H9 (cell line): ENCODE results near the gene KLK11. TPM values are rescaled to one million over a fixed set of nuclear protein-coding genes. Genes with fewer than 3 reads are reported as not detected.

Experiments
- DNase-seq: peaks from one replicate; pipeline ENCODE4 v3.0.0-alpha.2; 2017
- H2AFZ ChIP-seq: one replicate; pipeline ENCODE4 v1.6.1; 2013; ENCODE audit warnings: mild to moderate bottlenecking, low read length, control low read depth, moderate library complexity
- H2AK5ac ChIP-seq: 2 replicates; pipeline ENCODE4 v1.6.1; 2013; ENCODE audit warnings: low read length, control low read depth, mixed read lengths; ENCODE audit not compliant: insufficient read length
- H2BK120ac ChIP-seq: one replicate; pipeline ENCODE4 v1.6.1; 2013; ENCODE audit warnings: low read depth, mild to moderate bottlenecking, low read length, control low read depth, inconsistent platforms; ENCODE audit not compliant: poor library complexity, severe bottlenecking
- H2BK12ac ChIP-seq: 2 replicates; pipeline ENCODE4 v1.6.1; 2013; ENCODE audit warnings: low read length, control low read depth, mixed read lengths, low read depth; ENCODE audit not compliant: insufficient read length
- H2BK15ac ChIP-seq: 2 replicates; pipeline ENCODE4 v1.6.1; 2013; ENCODE audit warnings: low read depth, low read length, control low read depth
- H2BK20ac ChIP-seq: one replicate; pipeline ENCODE4 v1.6.1; 2013; ENCODE audit warnings: low read depth, mild to moderate bottlenecking, low read length, control low read depth, inconsistent platforms; ENCODE audit not compliant: poor library complexity, severe bottlenecking
- H2BK5ac ChIP-seq: 2 replicates; pipeline ENCODE4 v1.6.1; 2013; ENCODE audit warnings: low read length, control low read depth, mixed read lengths; ENCODE audit not compliant: insufficient read length
- H3K14ac ChIP-seq: 2 replicates; pipeline ENCODE4 v1.6.1; 2013; ENCODE audit warnings: low read length, control low read depth; ENCODE audit not compliant: insufficient read depth
- H3K18ac ChIP-seq: 2 replicates; pipeline ENCODE4 v1.6.1; 2013; ENCODE audit warnings: low read depth, mild to moderate bottlenecking, mixed read lengths, low read length, control low read depth; ENCODE audit not compliant: insufficient read length
- H3K23ac ChIP-seq: 2 replicates; pipeline ENCODE4 v1.6.1; 2013; ENCODE audit warnings: low read length, control low read depth, mixed read lengths, low read depth; ENCODE audit not compliant: insufficient read length
- H3K23me2 ChIP-seq: 2 replicates; pipeline ENCODE4 v1.6.1; 2013; ENCODE audit warnings: low read depth, mild to moderate bottlenecking, mixed read lengths, low read length, control low read depth; ENCODE audit not compliant: insufficient read length, poor library complexity, severe bottlenecking
- H3K27ac ChIP-seq: 2 replicates; pipeline ENCODE4 v1.5.1; 2013; ENCODE audit warnings: low read length, control low read depth, mixed read lengths, low read depth; ENCODE audit not compliant: insufficient read length
- H3K27me3 ChIP-seq: 2 replicates; pipeline ENCODE4 v1.6.1; 2013; ENCODE audit warnings: low read length, control low read depth, inconsistent platforms; ENCODE audit not compliant: insufficient read depth
- H3K4ac ChIP-seq: 2 replicates; pipeline ENCODE4 v1.6.1; 2013; ENCODE audit warnings: low read depth, mild to moderate bottlenecking, control low read depth, inconsistent platforms, low read length, moderate library complexity
- H3K4me1 ChIP-seq: 2 replicates; pipeline ENCODE4 v1.6.1; 2013; ENCODE audit warnings: low read length, control low read depth, inconsistent platforms; ENCODE audit not compliant: insufficient read depth
- H3K4me2 ChIP-seq: 2 replicates; pipeline ENCODE4 v1.6.1; 2013; ENCODE audit warnings: low read length, control low read depth, mixed read lengths; ENCODE audit not compliant: insufficient read length, insufficient read depth
- H3K56ac ChIP-seq: 2 replicates; pipeline ENCODE4 v1.6.1; 2013; ENCODE audit warnings: low read depth, mild to moderate bottlenecking, mixed read lengths, low read length, control low read depth; ENCODE audit not compliant: insufficient read length
- H3K79me1 ChIP-seq: 2 replicates; pipeline ENCODE4 v1.6.1; 2013; ENCODE audit warnings: low read depth, mild to moderate bottlenecking, moderate library complexity, low read length, control low read depth, inconsistent platforms; ENCODE audit not compliant: insufficient read depth, poor library complexity, severe bottlenecking
- H3K79me2 ChIP-seq: 2 replicates; pipeline ENCODE4 v1.6.1; 2013; ENCODE audit warnings: low read length, control low read depth, inconsistent platforms; ENCODE audit not compliant: insufficient read depth
- H3K9ac ChIP-seq: 2 replicates; pipeline ENCODE4 v1.6.1; 2013; ENCODE audit warnings: low read length, control low read depth, mixed read lengths; ENCODE audit not compliant: insufficient read length; ENCODE audit errors: extremely low read depth
- H3K9me3 ChIP-seq: one replicate; pipeline ENCODE4 v1.6.1; 2013; ENCODE audit warnings: low read depth, low read length, inconsistent platforms; ENCODE audit not compliant: control insufficient read depth
- H3T11ph ChIP-seq: one replicate; pipeline ENCODE4 v1.6.1; 2013; ENCODE audit warnings: mild to moderate bottlenecking, low read length, control low read depth, inconsistent platforms
- H4K20me1 ChIP-seq: one replicate; pipeline ENCODE4 v1.6.1; 2013; ENCODE audit not compliant: control insufficient read depth, insufficient read length, insufficient read depth
- H4K5ac ChIP-seq: 2 replicates; pipeline ENCODE4 v1.6.1; 2013; ENCODE audit warnings: low read depth, mild to moderate bottlenecking, mixed read lengths, low read length, control low read depth; ENCODE audit not compliant: insufficient read length
- H4K8ac ChIP-seq: replicated peaks from 2 replicates; pipeline ENCODE4 v1.6.1; 2013; ENCODE audit warnings: low read length, control low read depth, mixed read lengths, low read depth; ENCODE audit not compliant: insufficient read length
- H4K91ac ChIP-seq: 2 replicates; pipeline ENCODE4 v1.6.1; 2013; ENCODE audit warnings: low read depth, mild to moderate bottlenecking, moderate library complexity, mixed read lengths, low read length, control low read depth; ENCODE audit not compliant: insufficient read length
- H3K27ac Mint-ChIP-seq, 3 experiments: 2 replicates in 2 of 3; 3 replicates in 1 of 3; pipeline ENCODE4 v1.8.0; 2020 to 2021; ENCODE audit warnings: mixed read lengths in 3 of 3, mild to moderate bottlenecking in 1 of 3, moderate library complexity in 1 of 3
- H3K27me3 Mint-ChIP-seq: 2 replicates; pipeline ENCODE4 v1.8.0; 2021; ENCODE audit warnings: low read depth, mild to moderate bottlenecking, moderate library complexity, mixed read lengths
- H3K36me3 Mint-ChIP-seq, 3 experiments: 2 replicates in 2 of 3; 3 replicates in 1 of 3; pipeline ENCODE4 v1.8.0; 2020 to 2021; ENCODE audit warnings: low read depth in 3 of 3, mixed read lengths in 3 of 3; ENCODE audit not compliant: insufficient read depth in 1 of 3
- H3K4me1 Mint-ChIP-seq, 2 experiments: 2 replicates each; pipeline ENCODE4 v1.8.0; 2020; ENCODE audit warnings: mixed read lengths in 2 of 2
- H3K4me3 Mint-ChIP-seq, 2 experiments: 2 replicates in 1 of 2; 3 replicates in 1 of 2; pipeline ENCODE4 v1.8.0; 2020 to 2021; ENCODE audit warnings: mild to moderate bottlenecking in 2 of 2, mixed read lengths in 2 of 2, moderate library complexity in 1 of 2
- H3K9me3 Mint-ChIP-seq, 2 experiments: 2 replicates in 1 of 2; 3 replicates in 1 of 2; pipeline ENCODE4 v1.8.0; 2020; ENCODE audit warnings: mild to moderate bottlenecking in 2 of 2, mixed read lengths in 2 of 2, moderate library complexity in 1 of 2
- CTCF ChIP-seq: fragments of 200-600 bp; sonication (generic); conservative IDR thresholded peaks from 3 replicates; pipeline ENCODE4 v1.8.0; 2021; ENCODE audit warnings: antibody characterized with exemption, mild to moderate bottlenecking
- WGBS: extraction: QIAGEN DNeasy Blood & Tissue Kit; methylation state at CpG from one replicate; pipeline ENCODE4 v1.1.7; 2013; ENCODE audit warnings: missing lambda C conversion rate, low lambda C conversion rate, mixed read lengths; ENCODE audit not compliant: insufficient read length; ENCODE audit errors: extremely low coverage; 5-methylcytosine and 5-hydroxymethylcytosine counted together
- total RNA-seq: library from RNA; stranded (reverse); gene quantifications from 2 replicates; pipeline ENCODE4 v1.2.1, GENCODE V29; 2021

The KLK11 gene
- total RNA-seq, 1 experiment from 2014 or later = not detected

- no peak overlapping the region for H3K4me2 ChIP-seq
These were observed 3.9 kb downstream of the KLK11 start for GRCh38 chr19:51022526-51022925.

More at GRCh38 chr19:51022526-51022925, 3.9 kb downstream of the KLK11 start:
- H3K4ac ChIP-seq = no peak overlapping the region
- no peak for DNase-seq
- peaks cover 0 to 7% of the 10 kb centered on the region in 2 experiments; a peak in 3 of 5 replicates for H3K9me3 Mint-ChIP-seq
- no peak overlapping the region for H2AFZ ChIP-seq
- H3K36me3 Mint-ChIP-seq = peaks cover 0 to 2% (median 0%) of the 10 kb centered on the region in 3 experiments; a peak in 1 of 7 replicates
- H2BK20ac ChIP-seq = no peak overlapping the region
- no peak overlapping the region for H3K9ac ChIP-seq
- no peak overlapping the region for H2BK120ac ChIP-seq
- H3K18ac ChIP-seq = no peak overlapping the region
- H2BK12ac ChIP-seq = no peak overlapping the region
- no peak for TF ChIP-seq CTCF
- H4K91ac ChIP-seq = no peak overlapping the region
- no peak overlapping the region for H3K23ac ChIP-seq
- H3K56ac ChIP-seq = no peak overlapping the region
- no peak overlapping the region for H2AK5ac ChIP-seq
- no peaks in the 10 kb centered on the region for H4K20me1 ChIP-seq
- no peaks in the 10 kb centered on the region for H3K4me1 ChIP-seq
- H3K4me3 Mint-ChIP-seq = no peak overlapping the region
- H3K27ac ChIP-seq = no peak overlapping the region
- no peak overlapping the region for H2BK5ac ChIP-seq
- H3K9me3 ChIP-seq = no peaks in the 10 kb centered on the region
- H3K4me1 Mint-ChIP-seq = peaks cover 32 to 53% of the 10 kb centered on the region in 2 experiments
- no peaks in the 10 kb centered on the region for H3K79me2 ChIP-seq
- WGBS = no CpG with 5 or more reads among the region's 14 CpGs
- H3K27ac Mint-ChIP-seq = no peak overlapping the region
- peaks cover 8% of the 10 kb centered on the region for H3K23me2 ChIP-seq
- no peak overlapping the region for H4K8ac ChIP-seq
- no peak overlapping the region for H4K5ac ChIP-seq
- H2BK15ac ChIP-seq = no peak overlapping the region
- no peaks in the 10 kb centered on the region for H3K79me1 ChIP-seq
- no peaks in the 10 kb centered on the region for H3K27me3 ChIP-seq
- H3K14ac ChIP-seq = no peak overlapping the region
- H3T11ph ChIP-seq = no peak overlapping the region
- peaks cover 40% of the 10 kb centered on the region for H3K27me3 Mint-ChIP-seq
